GM12878 (cell line): ENCODE results near the gene ACCSL. TPM values are rescaled to one million over a fixed set of nuclear protein-coding genes. Genes with fewer than 3 reads are reported as not detected.

Source experiments
- ATAC-seq: fragments of 200-7000 bp; cut with Tn5 transposase; 3 replicates; pipeline ENCODE4 v1.9.1; 2020; ENCODE audit warnings: mild to moderate bottlenecking, moderate library complexity
- BruUV-seq: library from RNA; stranded (reverse); fragments of 400-500 nt; replicated peaks from 2 replicates; lab custom pipeline; 2021; lab: Mats Ljungman, UMichigan
- CTCF ChIA-PET: fragments of 300-600 bp; sonication (Branson Sonifier 250); formaldehyde crosslinking; extraction: SDS; loops from one replicate; lab custom pipeline; 2021; ENCODE audit warnings: inconsistent platforms; lab: Yijun Ruan, JAX
- POLR2A ChIA-PET: fragments of 350-600 bp; formaldehyde crosslinking; extraction: SDS; loops from one replicate; lab custom pipeline; 2021; ENCODE audit warnings: inconsistent platforms; lab: Charles Lee
- RAD21 ChIA-PET: fragments of 300-600 bp; sonication (Branson Sonifier 250); formaldehyde crosslinking; loops from one replicate; lab custom pipeline; 2023; ENCODE audit warnings: antibody characterized with exemption; ENCODE audit not compliant: unreplicated experiment; lab: Charles Lee
- SMC1A ChIA-PET: fragments of 300-600 bp; sonication (Branson Sonifier 250); formaldehyde crosslinking; loops from one replicate; lab custom pipeline; 2023; ENCODE audit not compliant: unreplicated experiment, uncharacterized antibody; lab: Charles Lee
- DNase-seq: peaks from one replicate; pipeline ENCODE4 v3.0.0-alpha.2; 2011; ENCODE audit warnings: low read depth, low spot score
- FAIRE-seq: peaks from 3 replicates; lab custom pipeline; 2011; peaks lifted over from hg19 to GRCh38; lab: Jason Lieb, UNC
- H2AFZ ChIP-seq: 2 replicates; pipeline ENCODE4 v1.6.0; 2011; ENCODE audit warnings: low read depth, low read length, control low read depth; ENCODE audit not compliant: control insufficient read depth
- H3K27ac ChIP-seq: 2 replicates; pipeline ENCODE4 v1.5.1; 2011; ENCODE audit warnings: control low read depth; ENCODE audit not compliant: control insufficient read depth, insufficient read depth
- H3K27me3 ChIP-seq, 2 experiments: replicated peaks in 1 of 2; 2 replicates each; pipeline versions ENCODE4 v1.6.0 to v1.6.1; 2011; ENCODE audit warnings: low read length in 1 of 2; ENCODE audit not compliant: control insufficient read depth in 2 of 2, insufficient read depth in 2 of 2
- H3K36me3 ChIP-seq, 2 experiments: 2 replicates each; pipeline ENCODE4 v1.5.1; 2011; ENCODE audit warnings: low read length in 1 of 2; ENCODE audit not compliant: control insufficient read depth in 2 of 2, insufficient read depth in 2 of 2
- H3K4me1 ChIP-seq: 2 replicates; pipeline ENCODE4 v1.6.1; 2011; ENCODE audit warnings: mild to moderate bottlenecking, low read length, moderate library complexity, mixed read lengths; ENCODE audit not compliant: control insufficient read depth, insufficient read depth
- H3K4me2 ChIP-seq: 2 replicates; pipeline ENCODE4 v1.6.0; 2011; ENCODE audit warnings: control low read depth; ENCODE audit not compliant: control insufficient read depth, insufficient read depth
- H3K4me3 ChIP-seq: fragments of 200-600 bp; sonication (generic); 2 replicates; pipeline ENCODE4 v1.5.1; 2016
- H3K79me2 ChIP-seq: 2 replicates; pipeline ENCODE4 v1.6.0; 2011; ENCODE audit warnings: low read length; ENCODE audit not compliant: control insufficient read depth, insufficient read depth
- H3K9ac ChIP-seq: 2 replicates; pipeline ENCODE4 v1.8.0; 2011; ENCODE audit warnings: low read length, control low read depth, mixed read lengths; ENCODE audit not compliant: control insufficient read depth, insufficient read depth
- H3K9me3 ChIP-seq: replicated peaks from 3 replicates; pipeline ENCODE4 v1.5.1; 2011; ENCODE audit warnings: mild to moderate bottlenecking, low read length; ENCODE audit not compliant: control insufficient read depth, insufficient read depth
- H4K20me1 ChIP-seq: 2 replicates; pipeline ENCODE4 v1.6.0; 2011; ENCODE audit not compliant: control insufficient read depth, insufficient read depth
- DPF2 ChIP-seq: fragments of 450-650 bp; IDR thresholded peaks from 2 replicates; pipeline ENCODE4 v1.6.1; 2017; ENCODE audit warnings: mild to moderate bottlenecking
- GATAD2B ChIP-seq: fragments of 450-650 bp; conservative IDR thresholded peaks from 2 replicates; pipeline ENCODE4 v1.6.1; 2017; ENCODE audit warnings: low read depth, mild to moderate bottlenecking, moderate library complexity
- HDAC2 ChIP-seq: fragments of 200-600 bp; sonication (generic); IDR thresholded peaks from 2 replicates; pipeline ENCODE4 v1.6.1; 2017
- IRF4 ChIP-seq: IDR thresholded peaks from 2 replicates; pipeline ENCODE4 v1.6.1; 2011; ENCODE audit warnings: low read depth, low read length
- NKRF ChIP-seq: fragments of 450-650 bp; conservative IDR thresholded peaks from 2 replicates; pipeline ENCODE4 v1.6.1; 2017; ENCODE audit warnings: mild to moderate bottlenecking, moderate library complexity
- PBX3 ChIP-seq: IDR thresholded peaks from 2 replicates; pipeline ENCODE4 v1.6.1; 2011; ENCODE audit warnings: mild to moderate bottlenecking, low read depth, low read length, moderate library complexity; ENCODE audit not compliant: insufficient replicate concordance
- POLR2A ChIP-seq: IDR thresholded peaks from 2 replicates; pipeline ENCODE4 v1.6.1; 2011; ENCODE audit warnings: low read depth, mild to moderate bottlenecking, low read length
- RELA ChIP-seq: fragments of 450-650 bp; IDR thresholded peaks from 2 replicates; pipeline ENCODE4 v1.8.0; 2014; ENCODE audit warnings: borderline replicate concordance; ENCODE audit not compliant: partially characterized antibody
- SIN3A ChIP-seq: IDR thresholded peaks from 2 replicates; pipeline ENCODE4 v1.6.1; 2012; ENCODE audit warnings: low read depth, low read length, improper control_type of control experiment
- SMARCA5 ChIP-seq: fragments of 450-650 bp; IDR thresholded peaks from 2 replicates; pipeline ENCODE4 v1.6.1; 2017; ENCODE audit warnings: mild to moderate bottlenecking
- ZBED1 ChIP-seq: IDR thresholded peaks from 2 replicates; pipeline ENCODE4 v1.6.1; 2016; ENCODE audit warnings: borderline replicate concordance
- ZNF207 ChIP-seq: fragments of 450-650 bp; IDR thresholded peaks from 2 replicates; pipeline ENCODE4 v1.6.1; 2014; ENCODE audit warnings: antibody characterized with exemption, mild to moderate bottlenecking, borderline replicate concordance
- WGBS: methylation state at CpG from one replicate; pipeline ENCODE4 v1.1.6; 2016; ENCODE audit warnings: low lambda C conversion rate; ENCODE audit not compliant: insufficient replicate concordance, insufficient coverage; ENCODE audit errors: missing lambda C conversion rate; 5-methylcytosine and 5-hydroxymethylcytosine counted together
- in situ Hi-C: fragments of 300-500 bp; cut with MboI; formaldehyde crosslinking; loops from 9 replicates; pipeline ENCODE4 v1.14.3; 2018; ENCODE audit warnings: mixed read lengths
- intact Hi-C: fragments of 100-400 bp; cut with micrococcal nuclease; formaldehyde crosslinking; loops from one replicate; pipeline ENCODE4 v1.14.2; 2022; ENCODE audit not compliant: unreplicated experiment
- polyA plus RNA-seq, 11 experiments: library from polyadenylated mRNA; depleted of rRNA in 4 of 11; unstranded in 6 of 11; stranded (reverse) in 5 of 11; fragments of >200 nt; fragmentation: Nextera tagmentation in 4 of 11; fragmentation: Illumina TruSeq in 1 of 11; extraction: Ambion mirVana in 4 of 11; extraction: Trizol in 1 of 11; gene quantifications; 1 replicate in 1 of 11; 2 replicates in 10 of 11; pipeline versions ENCODE4 v1.2.1 to v1.2.3, GENCODE V29; 2011 to 2016; ENCODE audit warnings: inconsistent platforms in 2 of 11, missing spikeins in 2 of 11, low read depth in 1 of 11
- total RNA-seq, 4 experiments: library from RNA; depleted of rRNA in 3 of 4; stranded (reverse); fragments of >200 nt in 3 of 4; fragmentation: Illumina TruSeq in 1 of 4; extraction: Trizol in 1 of 4; gene quantifications; 2 replicates each; pipeline versions ENCODE4 v1.2.1 to v1.2.3, GENCODE V29; 2013 to 2021
- TF ChIP-seq, protein P1 (sequence below): fragments of 450-650 bp; IDR thresholded peaks from 2 replicates; pipeline ENCODE4 v1.6.1; 2016; ENCODE audit warnings: mild to moderate bottlenecking, moderate library complexity, borderline replicate concordance

The ACCSL gene
- total and polyA plus RNA-seq, 10 of the 15 experiments (the other 5 are each of a cell fraction or from before 2014, with no cell fraction given) = 0.15 TPM; not detected in 9

- TF ChIP-seq PBX3 (no peak), RELA (no peak)
- TF ChIP-seq, all 136 proteins: peak for 4
Measured at GRCh38 chr11:44094260-44094868, 46.6 kb downstream of the ACCSL start (continued).

GRCh38 chr11:44095506-44096359 is 48.0 kb downstream of the ACCSL start, which contains the start of gene EXT2:
EXT2 (plus strand) TSS chr11:44095678; CDS start chr11:44107713, 12,035 bp downstream.
- peak within 1 kb of the TSS; percentile 90 for H3K4me2 ChIP-seq
- H2AFZ ChIP-seq = peak within 1 kb of the TSS; percentile 78
- WGBS = under 1% methylated on average over 62 of the region's 83 CpGs
- in situ Hi-C loops = no loop called here
- H3K4me3 ChIP-seq = peak within 1 kb of the TSS; percentile 85
- no peaks in the 10 kb centered on the region for H3K9me3 ChIP-seq
- H3K36me3 ChIP-seq = no peaks in the 10 kb centered on the region
- H3K4me1 ChIP-seq = no peaks in the 10 kb centered on the region; the same call in 1 of the 2 replicates
- no peak for DNase-seq
- BruUV-seq = no TSS peak
- H3K79me2 ChIP-seq = no peaks in the 10 kb centered on the region; the same call in none of the 2 replicates
- ATAC-seq = peak; percentile 96
- ChIA-PET RAD21 (interaction anchor here (0.6 to 1.2 kb wide), 2 partner anchors 8 to 190 kb away, joined by 4 read pairs; no protein-coding TSS in a partner anchor), SMC1A (interaction anchor here (1.0 to 4.8 kb wide), 3 partner anchors 9 to 17 kb away, joined by 3 to 36 read pairs (median 8); no protein-coding TSS in a partner anchor), CTCF (interaction anchor here (0.6 to 5.3 kb wide), 24 partner anchors 9 to 450 kb away, joined by 3 to 107 read pairs (median 8); partner anchors contain the start of gene ACCS), POLR2A (interaction anchor here (0.9 to 1.7 kb wide), 2 partner anchors 28 to 30 kb away, joined by 3 read pairs; partner anchors contain the start of gene ACCS)
- FAIRE-seq = no peak
- intact Hi-C loops = loop anchor here (10.0 kb wide), 1 partner anchor 529 kb away; no protein-coding TSS in a partner anchor
- H3K9ac ChIP-seq = peak within 1 kb of the TSS; percentile 65
- H3K27me3 ChIP-seq = no peaks in the 10 kb centered on the region; a peak in 1 of 4 replicates
- no peaks in the 10 kb centered on the region for H4K20me1 ChIP-seq
- no peak within 1 kb of the TSS for H3K27ac ChIP-seq
- TF ChIP-seq SMARCA5 = peak; percentile 90; the same call in 1 of the 2 replicates
- TF ChIP-seq, protein P1, sequence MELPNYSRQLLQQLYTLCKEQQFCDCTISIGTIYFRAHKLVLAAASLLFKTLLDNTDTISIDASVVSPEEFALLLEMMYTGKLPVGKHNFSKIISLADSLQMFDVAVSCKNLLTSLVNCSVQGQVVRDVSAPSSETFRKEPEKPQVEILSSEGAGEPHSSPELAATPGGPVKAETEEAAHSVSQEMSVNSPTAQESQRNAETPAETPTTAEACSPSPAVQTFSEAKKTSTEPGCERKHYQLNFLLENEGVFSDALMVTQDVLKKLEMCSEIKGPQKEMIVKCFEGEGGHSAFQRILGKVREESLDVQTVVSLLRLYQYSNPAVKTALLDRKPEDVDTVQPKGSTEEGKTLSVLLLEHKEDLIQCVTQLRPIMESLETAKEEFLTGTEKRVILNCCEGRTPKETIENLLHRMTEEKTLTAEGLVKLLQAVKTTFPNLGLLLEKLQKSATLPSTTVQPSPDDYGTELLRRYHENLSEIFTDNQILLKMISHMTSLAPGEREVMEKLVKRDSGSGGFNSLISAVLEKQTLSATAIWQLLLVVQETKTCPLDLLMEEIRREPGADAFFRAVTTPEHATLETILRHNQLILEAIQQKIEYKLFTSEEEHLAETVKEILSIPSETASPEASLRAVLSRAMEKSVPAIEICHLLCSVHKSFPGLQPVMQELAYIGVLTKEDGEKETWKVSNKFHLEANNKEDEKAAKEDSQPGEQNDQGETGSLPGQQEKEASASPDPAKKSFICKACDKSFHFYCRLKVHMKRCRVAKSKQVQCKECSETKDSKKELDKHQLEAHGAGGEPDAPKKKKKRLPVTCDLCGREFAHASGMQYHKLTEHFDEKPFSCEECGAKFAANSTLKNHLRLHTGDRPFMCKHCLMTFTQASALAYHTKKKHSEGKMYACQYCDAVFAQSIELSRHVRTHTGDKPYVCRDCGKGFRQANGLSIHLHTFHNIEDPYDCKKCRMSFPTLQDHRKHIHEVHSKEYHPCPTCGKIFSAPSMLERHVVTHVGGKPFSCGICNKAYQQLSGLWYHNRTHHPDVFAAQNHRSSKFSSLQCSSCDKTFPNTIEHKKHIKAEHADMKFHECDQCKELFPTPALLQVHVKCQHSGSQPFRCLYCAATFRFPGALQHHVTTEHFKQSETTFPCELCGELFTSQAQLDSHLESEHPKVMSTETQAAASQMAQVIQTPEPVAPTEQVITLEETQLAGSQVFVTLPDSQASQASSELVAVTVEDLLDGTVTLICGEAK = 0 out of 2 replicates have a peak, but pooled peaks have one; percentile 17
- peak; percentile 69; the same call in 1 of the 2 replicates for TF ChIP-seq NKRF
- 0 out of 2 replicates have a peak, but pooled peaks have one; percentile 12 for TF ChIP-seq IRF4
- peak; percentile 77 for TF ChIP-seq POLR2A
- peak; percentile 90 for TF ChIP-seq GATAD2B
- no peak for TF ChIP-seq HDAC2
- peak; percentile 91 for TF ChIP-seq DPF2
- peak; percentile 52; the same call in 1 of the 2 replicates for TF ChIP-seq SIN3A
- peak; percentile 87; the same call in 1 of the 2 replicates for TF ChIP-seq ZNF207
- no peak for TF ChIP-seq ZBED1
